Activated gamma-delta T cell treated with anti-CD3 and anti-CD28 coated beads, Interleukin-2, amount 50 U/mL, for 16 hours (primary cell): ENCODE results near the gene SHISA8.
"Not testable (repeated sequence)": the region's sequence is repeated elsewhere in the genome, so short reads cannot be mapped to it uniquely, and the experiment has no call there.

Experiments used
- DNase-seq: peaks from one replicate; pipeline ENCODE4 v3.0.0-alpha.2; 2020; ENCODE audit warnings: low read depth

Gene SHISA8

DNA sequence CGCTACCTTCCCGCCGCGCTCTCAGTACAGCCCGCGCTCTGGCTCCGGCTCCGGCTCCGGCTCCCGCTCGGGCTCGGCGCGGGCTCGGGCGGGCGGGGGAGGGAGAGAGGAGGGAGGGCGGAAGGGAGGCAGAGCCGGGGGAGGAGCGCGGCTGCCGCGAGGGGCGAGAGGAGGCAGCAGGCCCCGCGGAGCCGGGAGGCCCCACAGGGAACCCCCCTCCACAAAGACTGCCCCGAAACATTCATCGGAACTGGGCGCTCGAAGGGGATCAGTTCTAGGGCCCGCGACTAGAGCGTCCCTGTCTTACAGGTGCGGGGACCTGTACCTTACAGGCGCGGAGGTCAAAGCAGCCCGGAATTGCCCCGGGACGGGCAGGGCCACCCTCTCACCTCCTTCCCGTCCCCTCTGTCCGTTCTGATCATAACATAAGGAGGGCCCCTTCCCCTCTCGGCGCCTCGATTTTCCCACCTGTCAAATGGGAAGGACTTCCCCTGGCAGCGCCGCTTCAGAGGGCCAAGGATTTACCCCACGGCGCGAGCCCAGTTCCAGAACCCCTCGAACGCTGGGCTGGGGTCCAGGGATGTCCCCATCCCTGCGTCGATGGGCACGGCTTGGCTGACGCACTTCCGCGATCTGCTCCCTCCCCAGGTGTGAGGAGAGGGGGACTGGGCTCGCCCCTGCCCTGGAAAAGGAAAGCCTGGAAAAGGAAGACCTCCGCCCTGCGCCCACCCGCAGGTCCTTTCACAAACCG, at the start of gene SHISA8:
SHISA8 (minus strand) TSS at position 40 of the 751 bp plus-strand sequence. CDS start 407 bp downstream, outside the sequence.
- DNase-seq: peak; percentile 33

DNA sequence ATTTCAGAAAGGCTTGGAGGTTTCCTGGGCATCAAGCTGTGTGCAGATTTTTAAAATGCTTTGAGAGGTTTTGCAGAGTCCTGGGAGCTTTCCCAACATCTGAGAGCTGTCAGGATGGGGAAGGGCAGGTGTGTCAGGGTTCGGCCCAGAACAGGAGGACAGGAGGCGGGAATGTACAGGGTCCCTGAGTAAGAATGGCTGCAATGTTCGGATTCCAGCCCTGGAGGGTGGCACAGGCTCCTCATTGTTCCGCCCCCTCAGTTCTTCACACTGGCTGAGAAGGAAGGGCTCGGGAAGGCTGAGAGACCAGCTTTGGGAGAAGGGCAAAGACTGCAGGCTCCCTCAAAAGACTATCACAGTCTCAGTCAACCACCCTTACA, 49.2 kb upstream of the SHISA8 start:
- no peak for DNase-seq

DNA sequence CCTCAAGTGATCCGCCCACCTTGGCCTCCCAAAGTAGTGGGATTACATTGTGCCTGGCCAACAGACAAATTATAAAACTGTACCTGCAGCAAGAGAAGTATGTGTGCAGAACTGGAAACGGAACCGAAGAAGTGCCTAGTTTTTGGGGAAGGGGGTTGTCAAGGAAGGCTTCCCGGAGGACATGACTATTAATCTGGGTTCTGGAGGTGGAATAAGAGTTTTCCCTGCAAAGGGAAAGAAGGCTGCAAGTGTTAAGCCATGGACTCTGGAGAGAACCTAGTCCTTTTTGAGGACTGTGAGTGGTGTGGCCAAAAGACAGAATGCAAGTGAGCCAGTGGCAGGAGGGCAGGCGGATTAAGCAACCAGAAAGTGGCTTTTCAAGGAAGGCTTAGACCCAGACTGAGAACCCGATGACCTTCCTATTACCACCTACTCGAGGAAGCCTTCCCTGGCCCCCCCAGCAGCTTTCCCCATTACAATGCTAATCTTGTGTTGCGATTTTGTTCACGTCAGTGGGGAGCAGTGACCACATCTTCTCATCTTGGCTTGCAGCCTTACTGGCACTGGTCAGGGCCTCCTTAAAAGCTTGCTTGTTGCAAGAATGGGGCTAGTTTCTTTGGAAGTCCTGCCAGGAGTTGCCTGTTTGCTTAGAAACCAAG, 48.7 kb upstream of the SHISA8 start:
- DNase-seq: no peak

DNA sequence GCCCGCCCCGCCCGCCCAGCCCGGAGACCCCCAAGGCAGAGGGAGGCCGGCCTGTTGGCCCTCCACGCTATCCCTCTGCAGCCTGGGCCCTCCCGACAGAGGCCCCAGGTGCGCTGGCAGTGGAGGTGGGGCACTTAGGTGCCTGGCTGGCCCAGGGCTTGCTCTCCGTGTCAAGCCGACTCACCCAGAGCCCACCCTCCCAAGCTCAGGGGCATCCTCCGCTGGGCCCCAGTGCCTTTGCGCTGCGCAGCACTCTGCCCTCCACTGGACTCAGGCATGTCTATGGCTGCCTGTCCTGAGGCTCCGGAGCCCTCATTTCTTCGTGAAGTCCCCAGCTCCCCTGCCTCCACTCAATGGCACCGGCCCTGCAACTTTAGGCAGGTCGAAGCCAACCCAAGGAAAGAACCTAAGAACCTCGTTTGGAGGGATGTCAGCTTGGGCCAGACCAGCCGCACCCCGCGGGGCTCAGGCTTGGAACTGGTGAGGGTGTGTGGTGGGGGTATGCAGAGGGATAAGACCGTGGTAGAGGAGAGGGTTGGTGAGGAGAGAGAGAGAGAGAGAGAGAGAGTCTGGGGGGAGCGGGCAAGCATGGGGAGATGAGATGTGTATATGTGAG, 43.2 kb upstream of the SHISA8 start:
- no peak for DNase-seq

DNA sequence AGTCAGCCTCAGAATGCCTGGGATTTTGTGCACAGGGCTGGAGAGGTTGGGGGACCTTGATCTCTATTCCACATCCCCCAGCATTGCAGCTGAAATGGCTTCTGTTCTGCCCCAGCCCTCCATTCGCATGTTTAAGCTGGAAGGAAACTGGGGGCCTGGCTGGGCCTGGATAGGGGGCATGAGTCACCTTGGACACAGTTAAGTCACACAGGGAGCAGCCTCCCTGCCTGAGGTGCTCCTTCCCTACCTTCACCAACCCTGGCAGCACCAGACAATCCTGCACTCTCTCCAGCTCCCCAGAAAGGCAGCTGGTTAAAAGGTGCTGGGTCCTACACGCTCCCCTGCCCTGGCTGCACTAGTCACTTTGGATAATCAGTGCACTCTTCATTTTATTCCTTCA, 37.8 kb upstream of the SHISA8 start:
- DNase-seq: no peak

DNA sequence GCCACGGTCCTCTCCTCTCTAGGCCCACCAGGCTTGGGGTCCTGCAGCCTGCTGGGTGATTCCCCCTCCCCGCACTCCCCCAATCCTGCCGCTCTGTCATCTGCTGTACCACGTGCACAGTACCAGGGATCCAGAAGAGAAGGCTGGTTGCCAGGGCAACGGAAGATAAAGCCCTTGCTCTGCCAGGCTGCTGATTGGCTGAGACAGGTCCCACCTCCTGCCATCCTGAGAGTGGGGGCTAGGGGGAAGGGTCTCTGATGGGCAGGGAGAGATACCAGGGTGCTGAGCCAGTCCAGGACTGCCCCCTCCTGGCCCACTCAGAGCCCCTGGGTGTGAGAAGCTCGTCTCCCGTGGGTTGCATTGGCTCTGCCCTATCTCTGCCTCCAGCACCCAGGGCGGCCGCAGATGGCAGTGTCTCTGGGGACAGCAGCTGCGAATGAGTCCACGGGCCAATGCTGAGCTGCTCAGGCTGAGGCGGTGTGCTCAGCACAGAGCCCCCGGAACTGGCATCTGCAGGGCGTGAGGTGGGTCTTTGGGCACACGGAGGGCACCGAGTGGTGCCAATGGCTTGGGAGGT, 37.1 kb upstream of the SHISA8 start, which contains the start of gene SMIM45:
SMIM45 (plus strand) TSS at position 253 of the 577 bp plus-strand sequence.
- no peak for DNase-seq

DNA sequence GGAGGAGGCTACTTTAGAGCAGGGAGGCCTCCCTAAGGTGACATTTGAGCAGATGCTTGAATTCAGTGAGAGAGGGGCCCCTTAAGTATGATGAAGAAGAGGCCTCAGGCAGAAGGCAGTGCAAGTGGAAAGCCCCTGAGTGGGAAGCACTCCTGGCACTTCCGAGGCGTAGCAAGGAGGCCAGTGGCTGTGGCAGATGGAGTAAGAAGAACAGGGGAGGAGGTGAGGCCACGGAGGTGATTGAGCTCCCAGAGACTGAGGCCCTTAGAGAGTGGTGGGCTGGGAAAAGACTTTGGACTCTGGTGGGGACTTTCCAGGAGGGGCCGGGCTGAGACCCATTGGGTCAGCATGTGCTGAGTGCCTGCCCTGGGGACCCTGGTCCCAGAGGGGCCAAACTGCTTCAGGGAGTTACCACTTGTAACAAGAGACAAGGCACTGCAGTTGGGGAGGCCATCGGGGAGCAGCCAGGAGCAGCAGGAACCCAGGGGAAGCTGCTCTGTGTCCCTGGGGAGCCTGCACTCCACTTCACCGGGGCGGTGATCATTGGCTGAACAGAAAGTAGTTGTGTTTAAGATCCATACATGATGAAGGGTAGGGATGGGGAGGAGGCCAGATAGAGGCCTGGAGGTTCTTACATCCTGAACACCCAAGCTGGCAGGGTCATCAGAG, 34.6 kb upstream of the SHISA8 start:
- no peak for DNase-seq

DNA sequence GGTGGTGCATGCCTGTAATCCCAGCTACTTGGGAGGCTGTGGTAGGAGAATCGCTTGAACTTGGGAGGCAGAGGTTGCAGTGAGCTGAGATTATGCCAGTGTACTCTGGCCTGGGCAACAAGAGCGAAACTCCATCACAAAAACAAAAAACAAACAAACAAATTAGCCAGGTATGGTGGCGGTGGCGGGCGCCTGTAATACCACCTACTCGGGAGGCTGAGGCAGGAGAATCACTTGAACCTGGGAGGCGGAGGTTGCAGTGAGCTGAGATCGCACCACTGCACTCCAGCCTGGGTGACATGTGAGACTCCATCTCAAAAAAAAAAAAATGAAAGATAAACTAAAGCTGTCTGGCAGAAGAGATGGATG, 34.0 kb upstream of the SHISA8 start:
- DNase-seq: not testable (repeated sequence)

DNA sequence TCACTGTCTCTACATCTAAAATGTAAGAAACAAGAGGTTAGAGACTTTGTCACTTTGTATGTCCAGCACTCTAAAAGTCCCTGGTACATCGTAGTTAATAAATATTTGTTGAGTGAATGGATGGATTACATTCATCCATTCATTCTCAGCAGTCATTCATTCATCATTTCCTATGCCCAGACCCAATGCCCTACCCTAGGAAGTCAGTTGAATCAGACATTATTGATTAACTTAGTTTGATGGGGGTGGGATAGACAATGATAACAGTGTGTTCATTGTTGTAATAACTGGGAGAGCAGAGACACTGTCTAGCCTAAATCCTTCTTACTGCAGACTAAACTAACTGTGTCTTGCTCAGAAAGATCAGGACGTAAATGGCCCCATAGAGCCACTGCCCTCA, 33.3 kb upstream of the SHISA8 start:
- DNase-seq: no peak

DNA sequence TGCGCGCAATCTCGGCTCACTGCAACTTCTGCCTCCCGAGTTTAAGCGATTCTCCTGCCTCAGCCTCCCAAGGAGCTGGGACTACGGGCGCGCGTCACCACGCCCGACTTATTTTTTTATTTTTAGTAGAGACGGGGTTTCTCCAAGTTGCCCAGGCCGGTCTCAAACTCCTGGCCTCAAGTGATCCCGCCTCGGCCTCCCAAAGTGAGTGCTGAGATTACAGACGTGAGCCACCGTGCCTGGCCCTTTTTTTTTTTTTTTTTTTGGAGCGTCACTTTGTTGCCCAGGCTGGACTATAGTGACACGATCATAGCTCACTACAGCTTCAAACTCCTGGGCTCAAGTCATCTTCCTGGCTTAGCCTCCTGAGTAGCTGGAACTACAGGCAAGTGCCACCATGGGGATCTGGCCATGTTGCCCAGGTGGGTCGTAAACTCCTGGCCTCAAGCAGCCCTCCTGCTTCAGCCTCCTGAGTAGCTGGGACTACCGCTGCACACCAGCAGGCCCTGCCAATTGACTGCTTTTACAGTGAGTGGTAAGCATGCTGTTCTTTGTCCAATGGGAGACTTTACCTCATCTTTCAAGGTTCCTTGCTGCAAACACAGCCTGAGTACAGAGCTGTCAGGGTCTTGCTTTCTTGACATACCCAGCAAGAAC, 32.7 kb upstream of the SHISA8 start:
- DNase-seq: no peak

DNA sequence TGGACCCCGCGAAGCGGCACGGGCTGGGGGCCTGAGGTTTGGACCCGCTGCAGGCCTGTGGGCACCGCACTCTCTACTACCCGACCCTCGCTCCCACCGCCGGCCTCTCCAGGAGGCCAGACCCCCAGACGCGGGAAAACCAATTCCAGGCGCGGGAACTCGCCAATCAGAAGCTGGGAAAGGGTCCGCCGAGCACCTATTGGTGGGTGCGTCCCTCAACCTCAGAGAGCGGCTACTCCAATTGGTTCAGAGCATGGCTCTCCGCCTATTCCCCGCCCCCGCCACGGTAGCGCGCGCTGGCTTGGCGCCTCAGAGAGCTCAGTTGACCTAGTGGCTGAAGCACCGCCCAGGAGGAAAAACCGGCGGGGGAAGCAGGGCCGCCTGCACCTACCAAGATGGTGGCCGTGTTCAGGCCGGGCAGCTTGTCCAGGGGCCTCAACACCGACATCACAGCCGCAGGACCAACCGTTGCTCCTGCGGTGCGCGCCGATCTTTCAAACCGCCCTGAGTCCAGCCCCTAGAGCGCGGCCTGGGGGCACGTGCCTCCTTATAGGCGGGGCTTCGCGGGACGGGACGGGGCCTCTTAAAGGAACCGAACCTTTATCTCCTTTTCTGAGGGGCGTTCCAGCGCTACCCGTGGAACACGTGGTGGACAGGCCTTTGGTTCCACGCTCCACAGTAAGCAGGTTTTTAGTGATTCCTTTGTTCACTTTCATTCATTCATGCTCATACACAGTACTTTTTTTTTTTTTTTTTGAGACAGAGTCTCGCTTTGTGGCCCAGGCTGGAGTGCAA, 32.0 kb upstream of the SHISA8 start, which contains the start of gene CENPM:
CENPM (minus strand) TSS at position 524 of the 795 bp plus-strand sequence; CDS start at position 448, 76 bp downstream.
- peak; percentile 81 for DNase-seq

DNA sequence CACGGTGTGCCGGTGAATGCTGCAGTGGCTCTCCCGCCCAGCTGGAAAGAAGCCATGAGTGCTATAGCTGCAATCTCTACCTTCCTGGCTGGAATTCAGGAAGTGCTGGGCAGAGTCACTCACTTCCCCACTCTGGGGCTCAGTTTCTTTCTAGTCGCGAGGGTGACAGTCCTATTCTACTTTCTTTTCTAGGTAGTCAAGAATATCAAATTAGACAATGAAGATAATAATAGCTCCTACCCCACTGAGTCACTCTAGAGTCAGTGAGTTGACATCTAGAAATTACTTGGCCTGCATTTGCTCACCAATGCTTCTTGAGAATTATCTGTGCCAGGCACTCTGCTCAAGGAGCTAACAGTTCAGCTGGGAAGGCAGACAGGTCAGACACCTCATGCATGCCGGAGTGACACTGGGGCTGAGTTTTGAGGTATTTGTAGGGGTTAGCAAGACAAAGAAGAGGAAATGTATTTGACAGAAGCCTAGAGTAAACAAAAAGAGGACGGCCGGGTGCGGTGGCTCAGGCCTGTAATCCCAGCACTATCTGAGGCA, 28.9 kb upstream of the SHISA8 start:
- no peak for DNase-seq

DNA sequence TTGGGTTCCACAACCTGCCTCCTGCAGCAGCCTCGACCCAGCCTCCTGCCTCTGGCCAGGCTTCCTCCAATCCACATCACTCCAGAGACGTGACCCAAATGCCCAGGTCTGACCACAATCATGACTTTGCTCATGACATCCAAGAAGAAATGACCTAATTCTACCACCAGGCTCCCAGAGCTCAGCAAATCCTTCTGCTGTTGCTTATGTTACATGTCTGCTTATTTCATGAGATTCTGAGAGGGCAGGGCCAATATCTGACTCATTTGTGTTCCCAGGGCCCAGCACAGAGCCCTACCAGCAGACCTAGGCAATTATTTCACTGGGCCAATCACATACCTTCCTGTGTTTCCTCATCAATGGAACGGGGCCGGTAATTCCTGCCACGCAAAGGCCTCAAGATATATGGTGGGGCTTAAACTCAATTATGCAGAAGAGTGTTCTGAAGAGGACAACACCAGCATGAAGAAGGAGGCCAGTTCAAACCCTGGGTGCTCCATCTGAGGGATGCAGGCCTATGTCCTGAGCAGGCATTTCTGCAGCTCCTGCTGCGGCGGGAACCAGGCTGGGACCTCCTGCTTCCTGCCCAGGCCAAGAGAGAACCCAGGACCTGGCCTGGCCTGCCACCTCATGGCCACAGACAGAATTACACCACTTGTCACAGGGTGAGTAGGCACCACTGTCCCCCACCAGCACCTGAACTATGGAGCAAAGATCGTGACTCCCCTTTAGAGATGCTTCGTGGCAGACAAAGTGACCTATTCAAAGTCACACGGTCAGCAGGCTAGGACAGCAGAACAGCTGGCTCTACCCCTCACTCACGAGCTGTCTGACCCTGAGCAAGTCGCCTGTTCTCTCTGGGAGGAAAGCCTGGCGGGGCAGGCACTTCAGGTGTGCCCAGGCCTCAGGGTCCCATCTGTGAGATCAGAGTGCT, 26.2 kb upstream of the SHISA8 start:
- DNase-seq: peak; percentile 77

DNA sequence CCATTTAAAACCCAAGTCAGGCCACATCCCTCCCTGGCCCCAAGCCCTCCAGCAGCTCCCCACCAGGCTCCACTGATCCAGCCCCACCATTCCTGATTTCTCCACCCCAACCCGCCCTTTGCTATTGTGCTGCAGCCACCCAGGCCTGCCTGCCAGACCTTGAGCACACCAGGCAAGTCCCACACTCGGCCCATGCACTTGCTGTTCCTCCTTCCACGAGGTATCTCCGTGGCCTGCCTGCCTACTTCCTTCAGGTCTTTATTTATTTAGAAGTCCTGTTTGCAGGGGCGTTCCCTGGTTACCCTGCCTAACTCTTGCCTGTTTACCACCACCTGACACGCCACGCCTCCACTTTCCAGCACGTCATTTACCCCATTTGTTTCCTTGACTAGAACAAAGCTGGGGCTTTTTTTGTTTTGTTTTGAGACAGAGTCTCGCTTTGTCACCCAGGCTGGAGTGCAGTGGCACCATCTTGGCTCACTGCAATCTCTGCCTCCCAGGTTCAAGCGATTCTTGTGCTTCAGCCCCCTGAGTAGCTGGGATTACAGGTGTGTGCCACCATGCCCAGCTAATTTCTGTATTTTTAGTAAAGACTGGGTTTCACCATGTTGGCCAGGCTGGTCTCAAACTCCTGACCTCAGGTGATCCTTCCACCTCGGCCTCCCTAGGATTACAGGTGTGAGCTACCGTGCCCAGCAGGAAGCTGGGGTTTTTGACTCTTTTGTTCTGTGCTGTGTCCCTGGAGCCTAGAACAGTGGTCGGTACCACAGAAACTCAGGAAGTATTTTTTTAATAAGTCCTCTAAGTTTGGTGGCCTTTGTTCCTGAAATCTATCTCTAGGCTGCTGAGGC, 25.3 kb upstream of the SHISA8 start:
- peak; percentile 90 for DNase-seq

DNA sequence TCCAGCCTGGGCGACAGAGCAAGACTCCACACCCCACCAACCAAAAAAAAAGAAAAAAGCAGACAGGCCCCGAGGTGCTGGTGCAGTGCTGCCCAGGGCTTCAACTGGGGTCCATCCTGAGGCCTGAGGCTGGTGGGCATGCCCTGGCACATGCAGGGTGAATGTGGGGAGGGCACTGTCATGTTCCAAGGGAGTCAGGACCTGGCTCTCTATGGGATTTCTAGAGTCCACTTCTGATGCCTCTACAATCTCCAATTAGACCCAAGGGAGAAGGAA, 22.0 kb upstream of the SHISA8 start:
- DNase-seq: no peak

DNA sequence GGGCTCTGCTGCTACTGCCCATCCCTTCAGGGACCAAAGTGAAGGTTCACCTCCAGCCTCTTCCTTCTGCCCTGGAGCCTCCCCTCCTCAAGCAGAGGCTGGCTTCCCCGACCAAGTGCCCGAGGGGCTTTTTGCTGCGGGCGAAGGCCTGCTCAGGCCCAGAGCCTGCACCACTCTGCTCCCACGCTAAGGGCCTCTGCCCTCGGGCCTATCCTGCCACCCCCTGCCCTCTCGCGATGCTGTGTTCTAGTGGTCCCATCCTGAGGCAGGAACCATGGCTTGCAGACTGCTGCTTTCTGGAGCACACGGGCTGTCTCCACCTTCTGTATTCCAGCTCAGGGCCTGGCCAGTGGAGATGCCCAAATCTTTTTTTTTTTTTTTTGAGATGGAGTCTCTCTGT, 20.6 kb upstream of the SHISA8 start:
- DNase-seq: no peak

DNA sequence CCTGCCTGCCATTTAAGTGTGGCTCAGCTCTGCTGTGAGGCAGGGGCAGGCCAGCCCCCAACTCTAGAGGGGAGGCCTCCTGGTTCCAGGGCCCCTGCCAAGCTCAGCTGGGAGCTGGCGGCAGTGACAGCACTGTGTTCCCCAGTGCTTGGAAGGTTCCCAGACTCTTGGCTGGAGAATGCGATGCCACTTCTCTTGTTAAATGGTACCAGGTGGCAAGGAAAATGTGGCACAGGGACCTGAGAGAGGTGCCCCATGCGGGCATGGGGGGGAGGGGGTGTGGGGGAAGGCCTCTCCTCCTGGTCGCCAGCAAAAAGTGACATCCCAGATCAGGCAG, 20.1 kb upstream of the SHISA8 start:
- no peak for DNase-seq

DNA sequence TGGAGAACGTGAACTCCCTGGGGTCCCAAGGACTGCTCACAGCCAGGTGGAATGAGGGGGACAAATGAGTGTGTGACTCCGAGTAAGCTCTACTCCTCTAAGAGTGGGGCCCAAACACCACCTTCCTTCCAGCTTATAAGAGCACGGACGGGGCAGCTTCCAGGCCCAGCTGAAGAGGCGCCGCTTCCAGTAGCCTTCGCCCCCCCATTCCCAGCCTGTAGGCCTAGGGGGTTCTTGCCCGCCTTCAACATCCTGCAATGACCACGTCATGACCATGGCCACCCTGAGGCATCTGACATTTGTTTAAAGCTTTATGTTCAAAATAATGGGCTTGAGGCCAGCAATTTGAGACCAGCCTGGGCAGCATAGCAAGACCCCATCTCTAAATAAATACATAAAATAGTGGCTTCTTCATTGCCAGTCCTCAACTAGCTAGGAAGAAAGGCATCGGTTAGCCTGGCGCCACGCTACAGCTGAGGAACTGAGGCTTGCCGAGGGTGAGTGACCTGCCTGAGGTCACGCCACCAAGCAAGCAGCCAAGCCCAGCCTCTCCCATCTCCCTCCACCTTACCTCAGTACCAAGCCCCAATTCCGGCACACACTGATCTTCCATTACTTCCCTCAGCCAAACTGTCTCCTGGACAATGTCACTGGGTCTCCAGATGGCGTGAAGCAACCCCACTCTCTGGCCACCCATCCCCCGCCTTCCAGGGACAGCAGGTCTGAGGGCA, 19.6 kb upstream of the SHISA8 start:
- no peak for DNase-seq
